GM13977 (cell line): Measurements from ENCODE around the gene IFFO2.

Source experiments
- DNase-seq: peaks from one replicate; pipeline ENCODE4 v3.0.0; 2012; ENCODE audit warnings: low spot score
- in situ Hi-C: fragments of 300-500 bp; cut with MboI; formaldehyde crosslinking; loops from one replicate; pipeline ENCODE4 v1.12.0; 2022; ENCODE audit warnings: low sequenced_read_pairs, low pct_unique_long_range_greater_than_20kb, mixed read lengths, inconsistent platforms; ENCODE audit not compliant: unreplicated experiment
- TF ChIP-seq, protein P1 (sequence below): IDR thresholded peaks from 2 replicates; pipeline ENCODE4 v1.5.1; 2012; ENCODE audit warnings: mild to moderate bottlenecking, control low read depth; ENCODE audit not compliant: insufficient read depth; ENCODE audit errors: extremely low read depth, missing control alignments

IFFO2 gene

GRCh38 chr1:18868801-18869424 is 87.6 kb downstream of the IFFO2 start:
- in situ Hi-C loops = no loop called here
- DNase-seq = no peak
- TF ChIP-seq, protein P1, sequence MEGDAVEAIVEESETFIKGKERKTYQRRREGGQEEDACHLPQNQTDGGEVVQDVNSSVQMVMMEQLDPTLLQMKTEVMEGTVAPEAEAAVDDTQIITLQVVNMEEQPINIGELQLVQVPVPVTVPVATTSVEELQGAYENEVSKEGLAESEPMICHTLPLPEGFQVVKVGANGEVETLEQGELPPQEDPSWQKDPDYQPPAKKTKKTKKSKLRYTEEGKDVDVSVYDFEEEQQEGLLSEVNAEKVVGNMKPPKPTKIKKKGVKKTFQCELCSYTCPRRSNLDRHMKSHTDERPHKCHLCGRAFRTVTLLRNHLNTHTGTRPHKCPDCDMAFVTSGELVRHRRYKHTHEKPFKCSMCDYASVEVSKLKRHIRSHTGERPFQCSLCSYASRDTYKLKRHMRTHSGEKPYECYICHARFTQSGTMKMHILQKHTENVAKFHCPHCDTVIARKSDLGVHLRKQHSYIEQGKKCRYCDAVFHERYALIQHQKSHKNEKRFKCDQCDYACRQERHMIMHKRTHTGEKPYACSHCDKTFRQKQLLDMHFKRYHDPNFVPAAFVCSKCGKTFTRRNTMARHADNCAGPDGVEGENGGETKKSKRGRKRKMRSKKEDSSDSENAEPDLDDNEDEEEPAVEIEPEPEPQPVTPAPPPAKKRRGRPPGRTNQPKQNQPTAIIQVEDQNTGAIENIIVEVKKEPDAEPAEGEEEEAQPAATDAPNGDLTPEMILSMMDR = no peak

GRCh38 chr1:18868354-18868753 is 88.1 kb downstream of the IFFO2 start:
- in situ Hi-C loops = no loop called here
- TF ChIP-seq, protein P1 = no peak
- no peak for DNase-seq

DNA sequence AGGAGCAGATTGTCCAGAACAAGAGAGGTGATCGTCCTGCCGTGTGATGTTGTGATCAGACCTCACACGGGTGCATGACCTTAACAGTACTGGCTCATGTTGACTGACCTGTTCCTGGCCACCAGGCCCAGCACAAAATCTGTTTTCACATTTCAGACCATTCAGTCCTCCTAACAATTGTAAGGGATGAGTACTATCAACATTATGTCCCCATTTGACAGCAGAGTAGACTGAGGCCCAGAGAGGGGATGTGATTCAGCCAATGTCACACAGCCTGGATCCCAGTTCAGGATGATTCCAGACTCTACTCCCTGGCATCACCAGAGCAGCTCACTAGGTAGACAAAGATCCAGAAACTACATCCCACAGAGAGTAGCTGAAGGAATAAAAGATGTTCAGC is 89.6 kb downstream of the IFFO2 start:
- in situ Hi-C loops = no loop called here
- no peak for DNase-seq
- TF ChIP-seq, protein P1 = no peak

DNA sequence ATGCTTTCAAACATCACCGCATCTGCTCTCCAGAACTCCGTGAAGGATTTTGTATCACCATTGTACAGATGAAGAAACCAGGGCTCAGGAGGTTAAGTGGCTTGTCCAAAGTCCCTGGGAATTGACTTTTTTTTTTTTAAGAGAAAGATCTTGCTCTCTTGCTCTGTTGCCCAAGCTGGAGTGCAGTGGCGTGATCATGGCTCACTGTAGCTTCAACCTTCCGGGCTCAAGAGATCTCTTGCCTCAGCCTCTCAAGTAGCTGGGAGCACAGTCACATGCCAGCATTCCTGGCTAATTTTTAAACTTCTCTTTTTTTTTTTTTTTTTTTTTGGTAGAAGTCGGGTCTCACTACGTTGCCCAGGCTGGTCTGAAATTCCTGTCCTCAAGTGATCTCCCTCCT is 90.2 kb downstream of the IFFO2 start:
- in situ Hi-C loops = no loop called here
- TF ChIP-seq, protein P1 = no peak
- DNase-seq = no peak

DNA sequence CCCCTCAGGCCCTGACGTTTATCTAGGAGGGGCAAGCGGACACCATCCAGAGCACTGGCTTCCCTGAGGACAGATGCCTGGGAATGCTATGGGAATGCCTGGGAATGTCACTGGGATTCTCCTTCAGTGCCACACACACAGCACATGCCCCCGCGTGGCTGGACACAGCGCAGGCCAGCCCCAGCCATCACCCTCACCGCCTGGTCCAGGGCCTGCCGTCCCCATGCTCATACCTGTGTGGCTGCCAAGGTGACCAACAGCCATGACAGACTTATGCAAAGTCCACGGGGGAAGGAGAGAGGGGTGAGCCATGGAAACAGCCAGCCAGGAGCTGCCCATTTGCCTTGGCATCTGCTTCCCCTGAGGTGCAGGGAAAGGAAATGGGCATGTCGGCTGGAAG is 91.3 kb downstream of the IFFO2 start:
- TF ChIP-seq, protein P1 = no peak
- no peak for DNase-seq
- in situ Hi-C loops = no loop called here

GRCh38 chr1:18861590-18861989 is 94.9 kb downstream of the IFFO2 start:
- DNase-seq = no peak
- in situ Hi-C loops = no loop called here
- TF ChIP-seq, protein P1 = no peak

GRCh38 chr1:18861082-18861481 is 95.4 kb downstream of the IFFO2 start:
- in situ Hi-C loops = no loop called here
- TF ChIP-seq, protein P1 = no peak
- DNase-seq = no peak
